GM15510 (cell line): Measurements from ENCODE around the gene UBL4A.

Experiments used
- POLR2A ChIP-seq: IDR thresholded peaks from 3 replicates; pipeline ENCODE4 v1.6.1; 2011; ENCODE audit warnings: borderline replicate concordance; ENCODE audit not compliant: insufficient read length; ENCODE audit errors: extremely low read depth

UBL4A gene

DNA sequence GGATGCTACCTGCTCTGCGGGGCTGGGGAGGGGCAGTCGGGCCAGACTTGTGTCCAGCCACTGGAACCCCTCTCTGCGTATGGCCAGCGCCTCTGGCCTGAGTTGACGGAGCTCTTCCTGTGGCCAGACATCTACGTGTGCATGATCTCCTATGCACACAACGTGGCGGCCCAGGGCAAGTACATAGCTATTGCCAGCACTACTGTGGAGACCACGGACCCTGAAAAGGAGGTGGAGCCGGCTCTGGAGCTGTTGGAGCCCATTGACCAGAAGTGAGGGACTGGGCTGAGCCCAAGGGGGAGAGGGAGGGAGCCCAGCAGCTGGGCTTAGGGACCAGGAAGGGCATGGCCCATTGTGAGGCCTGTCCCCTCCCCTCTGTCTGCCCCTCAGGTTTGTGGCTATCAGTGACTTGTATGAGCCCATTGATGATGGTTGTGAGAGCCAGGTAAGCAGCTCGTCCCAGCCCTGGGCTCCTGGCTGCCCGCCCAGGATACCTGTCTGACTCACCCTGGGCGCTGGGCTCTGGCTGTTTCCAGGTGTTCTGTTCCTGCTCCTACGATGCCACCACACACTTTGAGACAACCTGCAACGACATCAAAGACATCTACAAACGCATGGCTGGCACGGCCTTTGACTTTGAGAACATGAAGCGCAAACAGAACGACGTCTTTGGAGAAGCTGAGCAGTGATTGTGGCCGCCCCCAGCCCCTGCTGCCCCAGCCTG, 44.3 kb downstream of the UBL4A start:
- no peak for TF ChIP-seq POLR2A

DNA sequence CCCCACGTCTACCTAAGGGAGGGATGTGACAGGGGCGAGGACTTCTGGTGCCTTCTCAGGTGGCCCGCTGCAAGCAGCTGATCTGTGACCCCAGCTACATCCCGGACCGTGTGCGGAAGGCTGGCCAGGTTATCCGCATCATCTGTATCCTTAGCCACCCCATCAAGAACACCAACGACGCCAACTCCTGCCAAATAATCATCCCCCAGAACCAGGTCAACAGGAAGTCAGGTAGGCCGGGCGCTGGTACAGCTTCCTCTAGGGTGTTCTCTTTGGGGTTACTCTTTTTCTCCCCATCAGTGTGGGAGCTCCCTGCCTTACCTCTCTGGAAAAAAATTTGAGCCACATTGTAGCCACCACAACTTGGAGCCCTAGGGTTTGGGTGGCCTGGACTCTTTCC, 44.9 kb downstream of the UBL4A start:
- no peak for TF ChIP-seq POLR2A

DNA sequence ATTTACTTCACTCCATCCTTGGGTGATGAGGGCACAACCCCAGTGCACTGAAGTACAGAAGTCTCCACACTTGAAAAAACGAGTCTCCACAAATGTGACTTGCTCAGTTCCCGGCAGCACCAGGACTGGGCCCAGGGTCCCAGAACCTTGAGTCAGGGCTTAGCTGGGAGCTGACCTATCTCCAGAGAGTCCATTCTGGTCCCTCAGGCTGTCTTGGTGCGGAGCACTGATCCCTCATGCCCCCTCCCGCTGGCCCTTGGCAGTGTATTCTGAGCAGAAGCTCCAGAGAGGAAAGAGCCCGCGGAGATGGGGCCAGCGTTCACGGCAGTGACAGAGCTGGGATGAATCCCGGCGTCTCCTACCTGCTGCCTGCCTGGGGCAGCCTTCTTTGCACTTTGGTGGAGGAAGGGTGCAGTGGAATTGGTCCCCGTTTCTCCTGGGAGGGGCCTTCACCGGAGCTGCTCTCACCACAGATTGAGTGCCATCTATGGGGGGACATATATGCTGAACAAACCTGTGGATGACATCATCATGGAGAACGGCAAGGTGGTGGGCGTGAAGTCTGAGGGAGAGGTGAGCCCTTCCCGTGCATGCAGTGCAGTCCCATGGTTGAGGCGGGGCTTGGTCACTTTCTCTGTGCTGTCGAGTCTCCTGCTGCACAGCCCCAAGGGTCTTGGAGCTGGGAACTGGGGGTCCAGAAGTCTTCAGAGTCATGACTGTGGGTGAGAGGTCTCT, 45.6 kb downstream of the UBL4A start:
- no peak for TF ChIP-seq POLR2A

DNA sequence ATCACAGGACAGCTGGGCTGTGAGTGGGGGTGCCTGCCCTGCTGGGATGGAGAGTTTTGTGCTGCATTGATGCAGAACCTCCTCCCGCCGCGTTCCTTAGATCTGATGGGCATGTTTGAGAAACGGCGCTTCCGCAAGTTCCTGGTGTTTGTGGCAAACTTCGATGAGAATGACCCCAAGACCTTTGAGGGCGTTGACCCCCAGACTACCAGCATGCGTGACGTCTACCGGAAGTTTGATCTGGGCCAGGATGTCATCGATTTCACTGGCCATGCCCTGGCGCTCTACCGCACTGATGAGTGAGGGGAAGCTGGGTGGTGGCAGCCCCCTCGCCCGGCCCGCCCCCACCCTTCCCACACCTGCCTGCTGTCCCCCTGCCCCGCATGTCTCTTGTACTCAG, 46.6 kb downstream of the UBL4A start:
- no peak for TF ChIP-seq POLR2A

DNA sequence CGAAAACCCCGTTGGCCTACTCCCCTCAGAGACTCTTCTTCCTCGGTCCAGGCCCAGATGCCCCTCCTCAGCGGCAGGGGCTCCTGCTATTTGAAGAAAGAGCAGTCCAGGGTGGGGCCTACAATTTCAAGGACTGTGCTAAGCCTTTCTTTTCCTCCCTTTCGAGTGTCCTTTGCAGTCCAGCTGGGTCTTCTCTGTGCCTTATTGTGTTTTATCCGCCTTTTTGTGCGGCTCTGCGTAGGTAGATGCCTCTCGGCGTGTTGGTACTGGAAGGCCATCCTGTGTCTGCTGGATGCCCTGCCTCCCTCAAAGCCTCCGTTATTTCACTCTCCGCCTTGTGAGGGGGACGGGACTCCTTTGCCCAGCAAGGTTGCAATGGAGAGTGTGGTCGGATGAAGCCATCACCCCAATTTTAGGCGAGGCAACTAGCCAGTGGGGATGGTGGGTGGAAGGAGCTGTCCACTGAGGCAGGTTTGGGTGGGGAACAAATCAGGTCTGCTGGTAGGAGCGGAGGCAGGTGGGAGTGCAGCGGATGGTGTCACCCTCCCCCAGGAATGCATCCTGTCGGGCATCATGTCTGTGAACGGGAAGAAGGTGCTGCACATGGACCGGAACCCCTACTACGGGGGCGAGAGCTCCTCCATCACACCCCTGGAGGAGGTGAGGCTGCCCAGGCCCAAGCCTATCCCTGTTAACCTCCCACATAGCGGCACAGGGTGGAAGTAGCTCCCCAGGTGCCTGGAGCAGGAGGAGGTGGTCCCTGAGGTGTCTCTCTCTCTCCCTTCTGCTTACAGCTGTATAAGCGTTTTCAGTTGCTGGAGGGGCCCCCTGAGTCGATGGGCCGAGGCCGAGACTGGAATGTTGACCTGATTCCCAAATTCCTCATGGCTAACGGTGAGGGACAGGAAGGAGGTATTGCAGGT, 48.2 kb downstream of the UBL4A start:
- TF ChIP-seq POLR2A, result no peak

DNA sequence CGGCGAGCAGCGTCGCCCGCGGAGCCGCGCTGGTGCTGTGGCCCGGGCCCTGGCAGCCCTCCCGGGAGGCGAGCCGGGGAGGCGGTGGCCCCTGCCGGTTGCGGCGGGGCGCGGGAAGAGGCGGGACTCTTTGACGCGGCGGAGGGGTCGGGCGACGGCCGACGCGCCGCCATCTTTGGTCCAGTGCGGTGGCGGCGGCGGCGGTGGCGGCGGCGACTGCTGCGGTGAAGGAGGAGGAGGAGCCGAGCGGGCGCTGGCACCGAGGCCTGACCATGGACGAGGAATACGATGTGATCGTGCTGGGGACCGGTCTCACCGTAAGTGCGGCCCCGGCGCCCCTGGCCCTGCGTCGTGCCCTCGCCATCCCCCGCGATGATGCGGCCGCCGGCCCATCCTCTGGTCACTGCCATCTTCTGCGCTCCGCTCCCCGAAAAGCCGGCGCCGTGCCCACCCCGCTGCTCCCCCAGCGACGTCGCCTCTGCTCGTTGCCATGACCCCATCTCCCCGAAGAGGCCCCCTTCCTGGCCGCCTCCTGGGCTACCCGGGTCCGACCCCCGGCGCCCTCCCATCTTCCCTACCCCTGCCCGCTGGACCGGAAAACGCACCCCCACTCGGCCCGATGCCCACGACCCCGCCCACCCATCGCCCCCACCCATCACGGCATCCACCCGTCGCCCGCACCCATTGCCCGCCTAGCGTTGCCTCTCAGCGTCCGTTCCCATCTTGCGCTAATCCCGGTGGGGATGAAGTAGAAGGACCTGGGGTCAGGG, 49.2 kb downstream of the UBL4A start, which contains the start of gene GDI1:
Gene GDI1, plus strand, starts transcription at position 172 of the 770 bp plus-strand sequence. Its CDS starts 101 bp downstream, at position 273.
- TF ChIP-seq POLR2A, result peak; percentile 53

DNA sequence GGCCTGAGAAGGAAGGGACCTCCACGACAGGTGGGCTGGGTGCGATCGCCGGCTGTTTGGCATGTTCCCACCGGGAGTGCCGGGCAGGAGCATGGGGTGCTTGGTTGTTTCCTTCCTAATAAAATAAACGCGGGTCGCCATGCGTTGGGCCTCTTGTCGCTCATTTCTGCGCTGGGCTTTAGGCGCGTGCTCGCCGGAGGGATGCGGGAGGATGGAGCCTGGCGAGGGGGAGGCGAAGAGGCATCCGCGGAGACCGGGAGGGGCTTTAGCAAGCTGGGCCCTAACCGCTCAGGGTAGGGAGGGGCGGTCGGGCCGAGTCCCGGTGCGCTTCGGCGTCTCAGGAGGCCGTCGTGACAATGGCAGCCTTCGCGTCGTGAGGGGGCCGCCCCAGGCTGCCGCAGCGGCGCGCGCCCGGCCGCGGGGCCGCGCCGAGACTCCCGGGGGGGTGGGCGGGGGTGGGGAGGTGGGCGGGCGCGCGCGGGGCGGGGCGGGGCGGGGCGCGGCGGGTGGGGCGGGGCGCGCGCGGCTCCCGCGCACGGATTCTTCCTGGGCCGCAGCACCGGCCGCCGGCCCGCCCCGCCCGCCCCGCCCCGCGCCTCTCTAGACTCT, 49.9 kb downstream of the UBL4A start:
- TF ChIP-seq POLR2A, result no peak

DNA sequence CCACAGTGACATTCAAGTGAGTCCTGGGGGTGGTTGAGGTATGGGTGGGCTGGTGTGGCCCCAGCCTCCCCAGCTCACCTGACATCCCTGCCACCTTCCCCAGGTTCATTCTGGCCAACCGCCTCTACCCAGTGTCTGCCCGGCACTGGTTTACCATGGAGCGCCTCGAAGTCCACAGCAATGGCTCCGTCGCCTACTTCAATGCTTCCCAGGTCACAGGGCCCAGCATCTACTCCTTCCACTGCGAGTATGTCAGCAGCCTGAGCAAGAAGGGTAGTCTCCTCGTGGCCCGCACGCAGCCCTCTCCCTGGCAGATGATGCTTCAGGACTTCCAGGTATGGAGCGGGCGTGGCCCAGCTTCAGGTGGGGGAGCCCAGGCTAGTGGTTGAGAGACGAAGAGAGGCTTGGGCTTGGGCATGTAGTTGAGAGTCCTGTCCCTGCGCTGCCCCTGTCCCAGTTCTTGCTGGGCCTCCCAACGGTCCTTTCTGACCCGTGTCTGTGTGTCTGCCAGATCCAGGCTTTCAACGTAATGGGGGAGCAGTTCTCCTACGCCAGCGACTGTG, 51.2 kb downstream of the UBL4A start:
- no peak for TF ChIP-seq POLR2A

DNA sequence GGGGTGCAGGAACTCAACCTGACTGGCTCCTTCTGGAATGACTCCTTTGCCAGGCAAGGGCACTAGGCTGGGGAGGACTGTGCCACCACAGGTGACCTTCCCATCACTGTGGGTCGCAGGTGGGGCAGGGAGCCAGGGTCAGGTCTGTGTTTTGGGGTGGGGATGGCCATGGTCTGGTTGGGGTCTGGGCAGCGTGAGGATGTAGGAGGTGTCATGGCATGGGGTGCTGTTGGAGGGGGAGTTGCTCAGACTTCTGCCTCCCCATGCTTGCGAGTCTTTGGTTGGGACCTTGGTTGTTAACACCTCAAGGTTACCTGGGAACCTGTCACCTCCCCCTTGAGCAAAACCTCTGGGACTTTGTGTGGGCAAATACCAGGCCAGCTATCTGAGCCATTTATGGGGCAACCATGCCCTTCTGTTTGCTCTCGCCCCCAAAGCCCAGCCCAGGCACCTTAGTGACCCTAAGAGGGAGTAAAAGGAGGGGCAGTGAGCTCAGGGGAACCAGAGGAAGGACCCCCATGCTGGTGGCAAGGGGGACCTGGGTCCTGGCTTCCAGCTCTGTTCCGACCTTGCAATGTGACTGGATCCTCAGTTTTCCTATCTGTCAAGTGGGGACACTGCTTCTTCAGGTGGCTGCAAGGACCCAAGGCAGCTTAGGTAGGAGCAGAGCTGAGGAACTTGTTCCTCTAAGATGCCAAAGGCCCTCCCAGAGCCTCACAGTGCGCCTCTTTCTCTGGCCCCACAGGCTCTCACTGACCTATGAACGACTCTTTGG, 51.8 kb downstream of the UBL4A start:
- no peak for TF ChIP-seq POLR2A
